ENCODE measurements around the gene TERT.

The TERT gene

DNA sequence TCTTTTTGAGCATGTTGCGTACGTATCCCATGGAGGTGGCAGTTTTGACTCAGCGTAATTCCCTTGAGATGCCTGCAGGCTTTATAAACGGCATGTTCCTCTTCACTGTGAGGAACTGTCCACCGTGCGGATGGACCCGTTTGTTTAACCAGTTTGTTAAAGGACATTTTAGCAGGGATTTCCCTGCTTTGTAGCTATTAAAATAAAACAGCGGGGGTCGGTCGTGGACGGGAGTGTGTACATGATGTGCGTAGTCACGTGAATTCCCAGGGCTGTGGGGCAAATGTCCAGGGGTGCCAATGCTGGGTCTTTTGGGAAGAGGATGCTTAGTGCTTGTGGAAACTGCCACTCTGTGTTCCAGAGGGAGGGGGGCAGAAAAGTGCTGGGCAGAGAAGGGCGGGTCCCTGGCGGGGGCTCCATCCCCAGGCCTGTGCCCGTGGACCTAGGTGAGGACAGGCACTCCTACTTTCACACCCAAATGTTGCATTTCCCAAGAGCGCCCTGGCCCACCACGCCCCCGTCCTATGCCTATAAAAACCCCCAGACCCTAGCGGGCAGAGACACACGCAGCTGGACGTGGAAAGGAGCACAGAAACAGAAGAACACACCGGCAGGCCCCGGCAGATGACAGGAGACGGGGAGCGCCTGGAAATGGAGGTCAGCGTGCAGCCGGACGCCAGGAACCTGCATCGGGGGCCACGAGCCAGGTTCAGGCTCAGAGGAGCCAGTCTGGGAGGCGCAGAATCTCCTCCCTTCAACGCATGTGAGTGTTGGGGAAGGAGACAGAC, 4.0 kb upstream of the TERT start:
- H3K4me3 ChIP-seq (ENCODE audit: control insufficient read depth, low read depth, low read length), result no peak overlapping the region
- DNase-seq (ENCODE audit: low read depth), result no peak
- TF ChIP-seq, protein P1, sequence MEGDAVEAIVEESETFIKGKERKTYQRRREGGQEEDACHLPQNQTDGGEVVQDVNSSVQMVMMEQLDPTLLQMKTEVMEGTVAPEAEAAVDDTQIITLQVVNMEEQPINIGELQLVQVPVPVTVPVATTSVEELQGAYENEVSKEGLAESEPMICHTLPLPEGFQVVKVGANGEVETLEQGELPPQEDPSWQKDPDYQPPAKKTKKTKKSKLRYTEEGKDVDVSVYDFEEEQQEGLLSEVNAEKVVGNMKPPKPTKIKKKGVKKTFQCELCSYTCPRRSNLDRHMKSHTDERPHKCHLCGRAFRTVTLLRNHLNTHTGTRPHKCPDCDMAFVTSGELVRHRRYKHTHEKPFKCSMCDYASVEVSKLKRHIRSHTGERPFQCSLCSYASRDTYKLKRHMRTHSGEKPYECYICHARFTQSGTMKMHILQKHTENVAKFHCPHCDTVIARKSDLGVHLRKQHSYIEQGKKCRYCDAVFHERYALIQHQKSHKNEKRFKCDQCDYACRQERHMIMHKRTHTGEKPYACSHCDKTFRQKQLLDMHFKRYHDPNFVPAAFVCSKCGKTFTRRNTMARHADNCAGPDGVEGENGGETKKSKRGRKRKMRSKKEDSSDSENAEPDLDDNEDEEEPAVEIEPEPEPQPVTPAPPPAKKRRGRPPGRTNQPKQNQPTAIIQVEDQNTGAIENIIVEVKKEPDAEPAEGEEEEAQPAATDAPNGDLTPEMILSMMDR (IDR thresholded peaks at IDR 0.05; ENCODE audit: control insufficient read depth, insufficient read depth, low read depth, low read length, missing control alignments), result no peak

DNA sequence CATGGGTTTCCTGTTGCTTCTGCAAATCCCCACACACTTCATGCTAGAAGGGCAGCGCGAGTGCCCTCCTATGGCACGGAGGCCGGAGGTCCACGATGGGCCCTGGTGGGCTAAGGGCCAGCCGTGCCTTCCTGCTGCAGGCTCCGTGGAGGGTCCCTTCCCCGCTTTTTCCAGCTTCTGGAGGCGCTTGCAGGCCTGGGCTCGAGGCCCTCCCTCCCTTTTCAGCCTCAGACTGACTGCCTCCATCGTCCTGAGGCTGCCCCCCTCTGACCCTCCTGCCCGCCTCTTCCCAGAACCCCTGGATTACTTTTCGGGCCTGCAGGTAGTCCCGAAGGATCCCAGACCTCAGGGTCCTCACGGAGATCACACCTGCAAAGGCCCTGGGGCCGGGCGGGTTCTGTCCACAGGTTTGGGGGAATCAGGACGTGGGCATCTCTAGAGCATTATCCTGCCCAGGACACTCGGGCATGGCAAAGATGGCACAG, 3.2 kb upstream of the TERT start:
- TF ChIP-seq, protein P1 (IDR thresholded peaks at IDR 0.05; ENCODE audit: control insufficient read depth, insufficient read depth, low read depth, low read length, missing control alignments), result no peak
- DNase-seq (ENCODE audit: low read depth), result no peak
- no peak overlapping the region for H3K4me3 ChIP-seq (ENCODE audit: control insufficient read depth, low read depth, low read length)

DNA sequence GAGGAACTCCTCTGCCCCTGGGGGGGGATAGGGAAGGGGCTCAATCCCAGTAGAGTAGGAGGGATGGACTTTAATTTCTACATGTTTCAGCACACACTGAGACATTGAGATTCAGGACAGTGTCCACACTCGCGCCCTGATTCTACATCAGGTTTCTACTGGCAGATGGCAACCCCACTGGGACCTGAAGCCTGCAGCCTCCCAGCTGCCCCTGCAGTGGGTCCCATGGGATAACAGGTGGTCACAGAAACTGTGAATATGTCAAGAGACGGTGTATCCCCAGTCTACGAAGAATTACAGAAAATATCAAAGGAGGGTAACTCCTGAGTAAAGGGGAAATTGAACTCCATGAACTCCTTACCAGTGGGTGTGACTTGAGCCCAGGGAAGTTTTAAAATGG, 2.4 kb upstream of the TERT start:
- DNase-seq (ENCODE audit: low read depth), result no peak
- no peak overlapping the region for H3K4me3 ChIP-seq (ENCODE audit: control insufficient read depth, low read depth, low read length)
- TF ChIP-seq, protein P1 (IDR thresholded peaks at IDR 0.05; ENCODE audit: control insufficient read depth, insufficient read depth, low read depth, low read length, missing control alignments), result no peak

DNA sequence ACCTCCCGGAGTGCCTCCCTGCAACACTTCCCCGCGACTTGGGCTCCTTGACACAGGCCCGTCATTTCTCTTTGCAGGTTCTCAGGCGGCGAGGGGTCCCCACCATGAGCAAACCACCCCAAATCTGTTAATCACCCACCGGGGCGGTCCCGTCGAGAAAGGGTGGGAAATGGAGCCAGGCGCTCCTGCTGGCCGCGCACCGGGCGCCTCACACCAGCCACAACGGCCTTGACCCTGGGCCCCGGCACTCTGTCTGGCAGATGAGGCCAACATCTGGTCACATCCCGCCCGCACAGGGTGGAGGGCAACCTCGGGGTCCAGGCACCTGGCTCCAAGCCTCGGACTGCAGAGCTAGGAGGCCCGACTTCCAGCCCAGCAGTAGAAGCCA, 776 bp upstream of the TERT start:
- no peak overlapping the region for H3K4me3 ChIP-seq (ENCODE audit: control insufficient read depth, low read depth, low read length)
- TF ChIP-seq, protein P1 (IDR thresholded peaks at IDR 0.05; ENCODE audit: control insufficient read depth, insufficient read depth, low read depth, low read length, missing control alignments), result no peak

DNA sequence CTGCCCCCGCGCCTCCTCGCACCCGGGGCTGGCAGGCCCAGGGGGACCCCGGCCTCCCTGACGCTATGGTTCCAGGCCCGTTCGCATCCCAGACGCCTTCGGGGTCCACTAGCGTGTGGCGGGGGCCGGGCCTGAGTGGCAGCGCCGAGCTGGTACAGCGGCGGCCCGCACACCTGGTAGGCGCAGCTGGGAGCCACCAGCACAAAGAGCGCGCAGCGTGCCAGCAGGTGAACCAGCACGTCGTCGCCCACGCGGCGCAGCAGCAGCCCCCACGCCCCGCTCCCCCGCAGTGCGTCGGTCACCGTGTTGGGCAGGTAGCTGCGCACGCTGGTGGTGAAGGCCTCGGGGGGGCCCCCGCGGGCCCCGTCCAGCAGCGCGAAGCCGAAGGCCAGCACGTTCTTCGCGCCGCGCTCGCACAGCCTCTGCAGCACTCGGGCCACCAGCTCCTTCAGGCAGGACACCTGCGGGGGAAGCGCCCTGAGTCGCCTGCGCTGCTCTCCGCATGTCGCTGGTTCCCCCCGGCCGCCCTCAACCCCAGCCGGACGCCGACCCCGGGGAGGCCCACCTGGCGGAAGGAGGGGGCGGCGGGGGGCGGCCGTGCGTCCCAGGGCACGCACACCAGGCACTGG, 548 bp downstream of the TERT start:
- TF ChIP-seq, protein P1 (IDR thresholded peaks at IDR 0.05; ENCODE audit: control insufficient read depth, insufficient read depth, low read depth, low read length, missing control alignments), result no peak
- DNase-seq (ENCODE audit: low read depth), result no peak
- H3K4me3 ChIP-seq (ENCODE audit: control insufficient read depth, low read depth, low read length), result no peak overlapping the region

More for the DNA sequence above, 776 bp upstream of the TERT start:
- no peak for DNase-seq (ENCODE audit: low read depth)

DNA sequence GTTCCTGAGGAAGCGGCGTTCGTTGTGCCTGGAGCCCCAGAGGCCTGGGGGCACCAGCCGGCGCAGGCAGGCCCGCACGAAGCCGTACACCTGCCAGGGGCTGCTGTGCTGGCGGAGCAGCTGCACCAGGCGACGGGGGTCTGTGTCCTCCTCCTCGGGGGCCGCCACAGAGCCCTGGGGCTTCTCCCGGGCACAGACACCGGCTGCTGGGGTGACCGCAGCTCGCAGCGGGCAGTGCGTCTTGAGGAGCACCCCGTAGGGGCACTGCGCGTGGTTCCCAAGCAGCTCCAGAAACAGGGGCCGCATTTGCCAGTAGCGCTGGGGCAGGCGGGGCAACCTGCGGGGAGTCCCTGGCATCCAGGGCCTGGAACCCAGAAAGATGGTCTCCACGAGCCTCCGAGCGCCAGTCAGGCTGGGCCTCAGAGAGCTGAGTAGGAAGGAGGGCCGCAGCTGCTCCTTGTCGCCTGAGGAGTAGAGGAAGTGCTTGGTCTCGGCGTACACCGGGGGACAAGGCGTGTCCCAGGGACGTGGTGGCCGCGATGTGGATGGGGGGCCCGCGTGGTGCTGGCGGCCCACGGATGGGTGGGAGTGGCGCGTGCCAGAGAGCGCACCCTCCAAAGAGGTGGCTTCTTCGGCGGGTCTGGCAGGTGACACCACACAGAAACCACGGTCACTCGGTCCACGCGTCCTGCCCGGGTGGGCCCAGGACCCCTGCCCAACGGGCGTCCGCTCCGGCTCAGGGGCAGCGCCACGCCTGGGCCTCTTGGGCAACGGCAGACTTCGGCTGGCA, 1.3 kb downstream of the TERT start:
- DNase-seq (ENCODE audit: low read depth), result no peak
- H3K4me3 ChIP-seq (ENCODE audit: control insufficient read depth, low read depth, low read length), result no peak overlapping the region
- TF ChIP-seq, protein P1 (IDR thresholded peaks at IDR 0.05; ENCODE audit: control insufficient read depth, insufficient read depth, low read depth, low read length, missing control alignments), result no peak

Data from AG09309 (cell line).